G401 (cell line): ENCODE data around the gene PDLIM5. TPM values are rescaled to one million over a fixed set of nuclear protein-coding genes. Genes with fewer than 3 reads are reported as not detected.

Experiments
- DNase-seq: peaks from one replicate; pipeline ENCODE4 v3.0.0-alpha.2; 2015; ENCODE audit warnings: low spot score
- in situ Hi-C: cut with HindIII; loops from 2 replicates; pipeline ENCODE4 v1.10.0; 2016; ENCODE audit warnings: low sequenced_read_pairs, mixed read lengths
- total RNA-seq: library from RNA; depleted of rRNA; stranded (reverse); fragments of >200 nt; shearing (Covaris generic); gene quantifications from 2 replicates; pipeline ENCODE4 v1.2.3, GENCODE V29; 2014

The PDLIM5 gene
- total RNA-seq, 1 experiment from 2014 or later: not detected

DNA sequence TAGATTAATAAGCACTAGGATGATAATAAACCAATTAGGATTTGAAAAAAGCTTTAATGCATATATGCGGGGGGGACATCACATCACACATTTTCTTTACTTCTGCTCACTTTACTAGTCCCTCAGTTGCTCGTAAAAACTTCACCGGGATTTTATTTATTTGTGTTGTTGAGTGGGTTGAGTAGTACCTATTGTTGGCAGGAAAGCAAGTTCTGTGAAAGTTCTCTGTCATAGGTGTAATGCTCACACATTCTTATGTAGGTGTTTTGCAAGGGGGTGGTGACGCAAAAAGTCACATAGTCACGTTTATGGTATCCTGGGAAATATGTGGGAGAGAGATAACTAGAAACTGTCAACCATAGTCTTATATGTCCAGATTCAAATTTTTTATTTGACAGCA is 65.3 kb downstream of the PDLIM5 start:
- no peak for DNase-seq
- in situ Hi-C loops: no loop called here

- in situ Hi-C loops: no loop called here
- DNase-seq: no peak
Observed at GRCh38 chr4:94517492-94517891, 65.8 kb downstream of the PDLIM5 start.

DNA sequence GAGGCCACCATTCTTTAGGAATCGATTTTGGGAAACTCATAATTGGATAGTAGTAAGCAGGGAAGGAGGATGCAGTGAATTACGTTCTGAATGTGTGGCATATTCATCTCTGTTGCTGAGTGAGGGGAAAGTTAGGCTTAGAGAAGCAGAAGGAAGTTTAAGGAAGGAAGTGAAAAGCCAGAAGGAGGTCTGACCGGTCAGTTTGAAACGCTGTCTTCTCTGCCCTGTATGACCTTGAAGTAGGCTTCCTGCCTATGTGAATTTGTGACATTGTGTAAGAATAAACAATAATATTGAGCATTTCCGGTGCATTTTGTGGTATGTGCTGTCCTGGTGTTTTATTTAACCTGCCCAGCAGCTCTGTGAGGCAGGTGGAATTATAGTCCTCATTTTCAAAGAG is 67.3 kb downstream of the PDLIM5 start:
- no peak for DNase-seq
- in situ Hi-C loops: no loop called here

GRCh38 chr4:94519925-94520789 is 68.4 kb downstream of the PDLIM5 start:
- in situ Hi-C loops: no loop called here
- no peak for DNase-seq

GRCh38 chr4:94523033-94523580 is 71.4 kb downstream of the PDLIM5 start:
- in situ Hi-C loops: no loop called here
- no peak for DNase-seq

DNA sequence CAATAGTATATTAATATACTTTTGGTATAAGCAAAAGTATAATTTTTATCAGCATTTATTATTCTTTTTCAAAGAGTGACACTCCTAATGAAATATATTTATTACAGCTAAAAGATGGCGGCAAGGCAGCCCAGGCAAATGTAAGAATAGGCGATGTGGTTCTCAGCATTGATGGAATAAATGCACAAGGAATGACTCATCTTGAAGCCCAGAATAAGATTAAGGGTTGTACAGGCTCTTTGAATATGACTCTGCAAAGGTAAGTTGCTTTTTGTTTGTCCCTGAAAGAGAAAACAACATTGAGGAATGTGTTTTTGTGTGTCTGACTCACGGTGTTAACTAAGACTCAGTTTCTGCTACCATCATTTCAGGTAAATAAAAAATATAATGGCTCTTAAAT is 71.9 kb downstream of the PDLIM5 start:
- in situ Hi-C loops: no loop called here
- no peak for DNase-seq

- in situ Hi-C loops: no loop called here
Observed at GRCh38 chr4:94525993-94526728, 74.4 kb downstream of the PDLIM5 start.

GRCh38 chr4:94527556-94528233 is 76.0 kb downstream of the PDLIM5 start:
- no peak for DNase-seq
- in situ Hi-C loops: no loop called here

More at GRCh38 chr4:94525993-94526728, 74.4 kb downstream of the PDLIM5 start:
- no peak for DNase-seq

DNA sequence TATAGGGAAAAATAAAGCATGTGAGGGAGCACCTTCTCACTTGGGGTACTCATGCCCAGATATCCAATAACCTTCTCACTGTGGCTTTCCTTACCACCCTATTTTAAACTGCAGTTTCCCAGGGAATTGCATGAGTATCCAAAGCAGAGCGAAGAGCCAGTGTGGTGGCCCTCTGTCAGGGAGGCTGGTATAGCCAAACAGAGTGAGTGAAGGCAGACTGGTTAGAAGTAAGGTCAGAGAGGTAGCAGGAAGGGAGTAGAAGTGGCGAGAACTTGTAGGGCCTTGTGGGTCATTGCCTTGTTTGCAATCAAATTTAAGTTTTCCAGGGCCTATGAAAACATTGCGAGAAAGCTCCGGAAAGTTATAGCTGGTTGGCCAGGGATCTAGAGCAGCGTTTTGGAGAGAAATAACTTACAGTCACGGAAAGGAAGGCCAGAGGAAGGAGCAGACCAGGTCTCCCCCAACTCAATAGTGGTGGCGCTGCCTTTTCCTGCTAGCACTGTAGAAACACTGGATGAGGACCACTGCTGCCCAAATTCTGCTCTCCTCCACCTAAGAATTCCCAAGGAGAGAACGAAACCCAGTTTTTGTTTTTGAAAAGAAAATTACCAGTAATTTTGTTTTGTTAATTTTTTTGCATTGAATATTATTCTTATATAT is 77.2 kb downstream of the PDLIM5 start:
- in situ Hi-C loops: no loop called here
- no peak for DNase-seq

DNA sequence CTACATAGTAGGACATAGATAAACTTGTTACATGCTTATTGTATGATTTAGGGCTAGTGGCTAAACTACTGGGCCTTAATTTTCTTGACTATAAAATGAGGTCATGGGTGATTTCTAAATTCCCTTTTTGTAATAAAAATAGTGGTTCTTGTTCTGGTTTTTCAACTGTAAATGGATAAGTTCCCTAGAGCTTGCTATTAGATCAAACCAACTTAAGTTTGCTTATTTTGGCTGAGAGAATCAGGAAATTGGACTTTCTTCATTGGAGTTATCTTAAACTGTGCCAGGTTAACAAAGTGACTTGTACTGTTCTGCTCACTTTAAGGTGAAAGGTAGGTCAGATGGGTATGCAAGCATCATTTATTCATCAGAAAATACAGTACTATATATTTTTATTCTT is 78.3 kb downstream of the PDLIM5 start:
- DNase-seq: no peak
- in situ Hi-C loops: no loop called here

GRCh38 chr4:94531991-94532789 is 80.4 kb downstream of the PDLIM5 start:
- in situ Hi-C loops: no loop called here
- DNase-seq: no peak

DNA sequence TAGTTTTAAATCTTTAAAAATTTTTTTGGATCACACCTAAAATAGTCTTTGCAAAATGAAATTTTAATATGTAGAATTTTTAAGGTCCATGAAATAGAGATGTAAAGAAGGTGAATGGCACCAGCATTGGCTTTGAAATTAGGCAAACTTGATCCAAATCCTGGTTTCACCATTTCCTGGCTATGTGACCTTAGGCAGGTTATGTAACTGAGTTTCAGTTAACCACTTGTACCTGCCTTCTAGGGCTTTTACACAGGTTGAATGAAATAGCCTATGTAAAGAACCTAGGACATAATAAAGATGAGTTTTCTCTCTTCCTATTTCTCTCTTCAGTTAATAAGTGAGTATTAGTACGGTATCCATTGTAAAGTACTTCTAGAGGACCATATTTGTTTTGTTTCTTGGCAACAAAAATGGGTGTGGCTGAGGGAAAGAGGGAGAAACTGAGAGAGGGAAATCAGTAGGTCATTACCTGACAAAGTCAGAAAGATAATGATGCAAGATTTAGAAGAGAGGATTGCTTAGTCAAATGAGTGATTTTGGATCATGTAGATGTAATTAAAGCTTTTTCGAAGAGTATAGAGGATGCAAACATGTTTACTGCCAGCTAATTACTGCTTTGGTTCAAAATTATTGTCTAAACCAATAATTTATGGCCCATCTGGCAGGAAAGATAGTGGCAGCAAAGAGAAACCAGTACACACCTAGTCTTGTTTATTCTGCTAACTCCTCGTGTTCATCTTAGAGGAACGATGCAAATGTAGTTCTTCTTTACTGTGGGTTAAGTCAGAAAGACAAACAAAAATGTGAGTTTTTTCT is 81.9 kb downstream of the PDLIM5 start:
- in situ Hi-C loops: no loop called here
- DNase-seq: no peak

DNA sequence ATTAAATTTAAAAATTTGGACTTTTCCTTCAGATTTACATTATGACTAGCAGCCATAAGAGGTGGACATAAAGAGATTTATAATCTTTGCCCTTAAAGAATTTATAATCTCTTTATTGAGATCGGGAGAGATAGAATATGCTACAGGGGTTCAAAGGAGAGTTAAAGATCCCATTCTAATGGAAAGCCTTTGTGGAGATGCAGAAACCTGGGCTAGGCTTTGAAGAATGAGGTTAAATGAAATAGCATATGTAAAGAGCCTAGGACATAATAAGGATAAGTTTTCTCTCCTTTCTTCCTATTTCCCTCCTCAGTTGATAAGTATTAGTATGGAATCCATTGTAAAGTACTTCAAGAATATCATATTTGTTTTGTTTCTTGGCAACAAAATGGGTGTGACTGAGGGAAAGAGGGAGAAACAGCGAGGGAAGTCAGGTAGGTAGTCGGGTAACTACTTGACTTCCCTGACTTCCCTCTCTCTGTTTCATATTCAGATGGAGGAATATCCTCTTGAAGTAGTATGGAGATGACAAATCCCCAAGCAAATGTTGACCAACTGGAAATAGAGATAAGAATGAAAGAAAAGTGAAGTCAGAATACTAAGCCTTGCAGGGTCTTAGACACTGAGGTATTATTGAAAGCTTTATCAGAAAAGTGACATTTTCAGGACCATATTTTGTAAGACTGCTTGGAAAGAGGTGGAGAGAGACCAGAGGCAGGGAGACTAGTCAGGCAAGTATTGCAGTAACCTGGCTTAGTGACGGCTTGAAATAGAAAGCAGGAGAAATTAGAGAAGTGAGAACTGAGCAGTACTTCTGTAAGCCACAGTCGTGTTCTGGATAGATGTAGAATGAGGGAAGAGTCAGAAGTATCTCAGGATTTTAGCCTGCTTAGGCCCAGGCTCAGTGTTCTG is 82.9 kb downstream of the PDLIM5 start:
- in situ Hi-C loops: no loop called here
- no peak for DNase-seq

GRCh38 chr4:94536049-94536448 is 84.3 kb downstream of the PDLIM5 start:
- in situ Hi-C loops: no loop called here

GRCh38 chr4:94536649-94537469 is 85.1 kb downstream of the PDLIM5 start:
- in situ Hi-C loops: no loop called here
- no peak for DNase-seq

More at GRCh38 chr4:94536049-94536448, 84.3 kb downstream of the PDLIM5 start:
- DNase-seq: no peak
